HL-60/S4 treated with retinoic acid at 250 ng/mL for 4 days and 3 days (cell line): Measurements from ENCODE around the gene DLG2.

ENCODE experiments used
- in situ Hi-C: fragments of 300-500 bp; cut with MboI; formaldehyde crosslinking; loops from 2 replicates; pipeline ENCODE4 v1.7.0; 2022; ENCODE audit warnings: low sequenced_read_pairs

The DLG2 gene

DNA sequence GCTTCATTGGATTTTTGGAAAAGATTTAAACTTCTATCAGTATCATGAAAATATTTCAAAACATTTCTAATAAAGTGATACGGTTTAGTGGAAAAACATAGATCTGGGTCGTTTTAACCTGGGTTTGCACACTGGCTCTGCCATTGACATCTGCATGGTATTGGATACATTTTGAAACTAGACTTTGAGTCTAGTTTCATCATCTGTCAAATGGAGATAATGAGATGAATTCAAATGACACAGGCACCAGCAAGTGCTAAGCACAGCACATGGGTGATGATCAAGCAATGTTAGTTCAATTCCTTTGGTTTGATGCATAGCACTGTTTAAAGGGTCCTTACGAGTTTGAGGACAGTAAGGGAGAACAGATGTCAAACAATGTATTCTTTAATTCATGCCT, 1522.0 kb downstream of the DLG2 start:
- in situ Hi-C loops = no loop called here

DNA sequence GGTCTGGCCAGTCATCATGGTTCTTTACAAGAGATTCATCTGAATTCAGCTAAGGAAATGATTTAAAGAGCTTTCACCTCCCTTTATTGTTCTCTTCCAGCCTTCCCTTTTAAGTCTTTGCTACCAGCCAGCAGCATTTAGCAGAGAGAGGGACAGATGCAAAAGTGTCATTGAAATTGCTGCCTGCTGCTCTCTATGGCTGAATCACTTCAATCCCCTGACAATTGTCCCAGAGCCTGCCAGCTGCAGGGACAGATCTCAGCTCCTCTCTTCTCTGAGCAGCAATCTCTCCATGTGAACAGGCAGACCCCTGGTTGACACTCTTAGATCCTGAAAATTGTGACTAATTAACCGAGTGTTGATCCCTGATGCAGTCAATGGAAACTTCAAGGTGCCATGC, 1524.0 kb downstream of the DLG2 start:
- in situ Hi-C loops = no loop called here

DNA sequence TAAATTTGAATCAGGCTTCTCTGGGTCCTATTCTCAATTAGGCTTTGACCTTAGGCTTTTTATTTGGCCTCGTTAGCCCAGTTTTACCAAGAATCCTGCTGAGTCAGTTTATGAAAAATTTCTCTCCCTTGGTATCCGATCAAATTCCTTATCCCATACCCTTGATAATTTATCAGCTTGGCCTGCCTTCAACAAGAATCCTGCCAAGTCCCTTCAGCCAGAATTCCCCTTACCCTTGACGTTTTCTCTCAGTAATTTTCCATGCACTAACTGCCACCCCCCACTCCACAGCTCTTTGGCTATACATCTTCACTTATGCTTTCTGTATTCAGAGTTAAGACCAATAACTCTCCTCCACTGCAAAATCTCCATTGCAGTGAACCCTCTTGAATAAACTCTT, 1530.0 kb downstream of the DLG2 start:
- in situ Hi-C loops = no loop called here

DNA sequence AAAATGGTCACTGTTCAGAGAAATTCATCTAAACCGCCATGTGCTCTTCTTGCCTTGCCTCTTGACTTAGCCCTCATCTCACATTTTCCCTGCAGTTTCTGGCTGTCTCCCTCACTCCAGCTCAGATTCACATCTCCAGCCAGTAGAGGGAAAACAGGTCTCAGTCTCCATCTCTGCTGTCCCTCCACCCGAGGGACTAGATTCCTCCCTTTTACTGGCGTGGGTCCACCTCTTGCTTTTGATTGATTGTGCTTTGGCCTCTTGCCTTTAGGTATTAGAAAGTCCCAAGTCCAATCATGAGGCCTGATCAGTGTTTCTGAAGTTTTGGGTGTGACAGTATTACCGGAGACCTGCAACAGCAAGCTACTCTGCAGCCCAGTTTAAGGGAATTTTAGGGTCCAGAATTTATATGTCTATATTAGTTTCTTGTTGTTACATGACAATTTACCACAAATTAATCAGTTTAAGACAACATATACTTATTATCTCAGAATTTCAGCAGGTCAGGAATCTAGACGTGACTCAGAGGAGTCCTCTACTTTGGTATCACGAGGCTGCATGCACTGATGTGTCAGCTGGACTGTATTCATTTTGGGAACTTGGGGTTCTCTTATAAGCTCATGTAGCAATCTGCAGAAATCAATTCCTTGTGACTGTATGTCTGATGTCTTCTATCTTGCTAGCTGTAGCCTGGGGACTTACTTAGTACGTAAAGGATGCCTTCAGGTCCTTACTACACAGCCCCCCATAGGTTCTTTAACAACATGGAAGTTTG, 1535.7 kb downstream of the DLG2 start:
- in situ Hi-C loops = no loop called here

DNA sequence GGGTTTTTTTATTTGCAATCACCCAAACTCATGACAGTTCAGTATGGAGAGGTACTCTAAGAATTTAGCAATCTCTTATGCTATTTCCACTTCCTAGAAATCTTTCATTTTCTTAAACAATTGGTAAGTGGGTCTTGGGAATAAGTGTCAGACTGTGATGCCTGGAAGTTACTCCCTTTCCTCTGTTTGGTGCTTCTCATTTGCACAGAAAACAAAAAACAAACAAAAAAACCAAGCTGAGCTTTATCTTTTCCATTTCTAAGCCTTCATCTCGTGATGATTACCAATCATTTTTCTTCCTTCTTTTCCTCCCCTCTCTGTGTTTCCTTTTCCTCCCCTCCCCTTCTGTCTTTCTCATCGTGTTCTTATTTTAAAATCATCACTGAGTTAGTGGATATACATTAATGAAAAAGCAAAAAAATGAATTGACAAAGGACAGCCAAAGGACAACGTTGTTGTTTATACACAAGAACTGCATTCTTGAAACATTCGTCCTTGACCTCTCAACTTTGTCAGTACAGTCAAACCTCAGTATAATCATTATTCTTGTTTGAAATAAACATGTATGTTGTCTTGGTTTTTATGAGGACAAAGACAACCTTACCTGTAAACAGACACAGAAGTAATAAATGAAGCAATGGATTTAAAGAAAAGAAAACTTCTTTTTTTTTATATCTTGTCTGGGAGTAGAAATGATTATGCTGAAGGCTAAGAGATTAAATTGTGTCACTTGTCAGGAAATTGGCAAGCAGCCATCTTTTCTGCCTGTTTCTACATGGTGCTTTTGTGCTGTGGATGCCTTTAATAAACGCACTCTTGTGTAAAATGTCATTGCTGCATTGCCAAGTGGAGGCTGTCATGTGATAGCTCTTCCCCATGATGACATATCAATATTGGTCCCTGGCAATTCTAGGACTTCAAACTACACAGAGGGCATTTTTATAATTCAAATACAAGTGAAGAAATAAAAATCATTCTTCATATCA, 1537.8 kb downstream of the DLG2 start:
- in situ Hi-C loops = no loop called here

DNA sequence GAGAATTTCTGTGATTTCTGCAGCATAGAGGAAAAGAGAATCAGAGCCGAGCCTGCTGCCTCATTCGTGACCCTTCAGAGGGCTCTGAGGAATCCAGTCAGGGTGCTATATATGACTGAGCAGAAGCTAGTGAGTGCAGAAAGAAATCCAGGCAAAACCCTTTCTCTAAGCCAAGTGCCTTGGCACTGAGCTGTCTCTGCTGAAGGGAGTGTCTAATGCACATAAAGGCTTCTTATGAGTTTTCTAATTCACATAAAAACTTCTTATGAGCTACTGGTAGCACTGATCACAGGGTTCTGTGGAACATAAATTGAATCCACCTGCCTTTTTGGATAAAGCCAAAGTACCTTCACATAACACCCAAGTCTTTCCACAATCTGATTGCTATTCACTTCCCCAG, 1555.3 kb downstream of the DLG2 start:
- in situ Hi-C loops = no loop called here

DNA sequence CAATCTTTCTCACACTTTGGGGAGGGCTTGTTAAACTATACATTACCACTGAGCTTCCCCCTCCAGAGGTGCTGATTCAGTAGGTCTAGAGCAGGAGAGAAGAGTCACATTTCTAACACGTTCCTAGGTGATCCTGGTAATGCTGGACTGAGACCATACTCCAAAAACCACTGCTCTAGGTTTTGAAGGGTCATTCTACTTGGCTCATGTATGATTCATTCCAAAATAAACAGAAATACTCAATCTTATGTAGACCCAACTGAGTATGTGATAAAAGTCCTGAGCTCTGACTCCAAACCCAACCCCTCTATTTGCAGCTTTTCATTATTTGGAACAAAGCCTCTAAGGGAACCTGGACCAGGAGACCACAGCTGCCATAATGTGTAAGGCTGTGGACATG, 1558.1 kb downstream of the DLG2 start:
- in situ Hi-C loops = no loop called here

DNA sequence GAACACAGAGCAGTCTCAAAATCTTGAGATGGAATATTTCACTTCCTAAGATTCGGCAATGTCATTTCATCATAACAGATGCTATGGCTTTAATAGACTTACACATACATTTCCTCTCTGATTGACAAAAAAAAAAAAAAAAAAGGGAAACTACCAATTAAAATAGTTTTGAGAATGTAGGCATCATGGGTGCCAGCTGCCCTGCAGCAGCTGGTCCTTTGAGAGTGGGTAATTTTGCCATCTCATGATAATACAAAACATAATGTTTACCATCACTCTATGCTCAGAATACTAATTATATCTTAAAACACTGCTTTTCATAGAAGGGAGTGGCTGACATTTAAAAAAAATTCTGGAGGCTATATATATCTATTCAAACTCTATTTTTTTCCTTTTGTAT, 1565.4 kb downstream of the DLG2 start:
- in situ Hi-C loops = no loop called here

DNA sequence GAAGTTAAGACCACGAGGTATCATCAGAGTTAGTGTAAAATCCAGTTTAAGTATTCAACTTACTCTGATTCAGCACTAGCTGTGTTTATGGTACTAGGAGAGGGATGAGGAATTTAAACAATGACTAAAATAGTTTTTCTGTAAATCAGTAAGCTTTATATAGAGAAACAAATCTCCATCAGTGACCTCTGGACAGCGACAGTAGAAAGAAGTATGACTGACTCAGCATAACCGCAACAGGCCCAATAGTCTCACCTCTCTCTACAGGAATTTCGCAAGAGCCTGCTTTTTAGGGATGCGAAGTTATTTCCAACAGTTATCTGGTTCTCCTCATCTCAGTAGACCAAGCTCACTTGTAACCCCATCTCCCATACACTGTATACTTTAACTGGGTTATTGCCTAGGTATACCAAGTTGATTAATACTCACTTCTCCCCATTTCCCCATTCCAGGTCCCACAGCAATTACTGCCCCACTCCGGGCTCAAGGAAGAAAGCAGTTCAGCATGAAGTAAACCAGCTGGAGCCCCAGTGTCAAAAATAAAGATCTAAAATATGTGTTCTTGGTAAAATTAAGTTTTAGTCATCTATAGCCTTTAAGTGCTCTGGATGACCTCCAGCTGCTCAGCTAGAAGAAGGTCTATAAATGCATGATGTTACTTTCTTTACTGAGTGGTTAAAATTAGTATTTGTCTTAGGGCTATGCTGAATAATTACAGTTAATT, 1570.3 kb downstream of the DLG2 start:
- in situ Hi-C loops = no loop called here

DNA sequence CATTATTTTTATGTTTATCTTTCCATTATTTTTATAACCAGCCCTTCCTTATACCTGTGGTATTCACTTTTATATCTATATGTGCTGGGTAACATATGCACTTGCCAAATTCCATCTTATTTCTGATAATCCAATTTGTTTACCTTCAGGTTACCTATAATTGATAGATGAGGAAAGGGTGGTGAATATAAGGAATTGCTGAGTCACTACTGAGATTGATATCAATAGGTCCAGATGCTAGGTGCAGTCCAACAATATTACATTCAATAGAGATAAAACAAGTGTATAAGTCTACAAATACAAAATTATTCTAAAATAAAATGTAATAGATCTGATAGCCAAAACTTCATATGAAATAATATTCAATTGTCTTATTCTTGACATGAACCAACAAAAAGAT, 1582.0 kb downstream of the DLG2 start:
- in situ Hi-C loops = no loop called here

DNA sequence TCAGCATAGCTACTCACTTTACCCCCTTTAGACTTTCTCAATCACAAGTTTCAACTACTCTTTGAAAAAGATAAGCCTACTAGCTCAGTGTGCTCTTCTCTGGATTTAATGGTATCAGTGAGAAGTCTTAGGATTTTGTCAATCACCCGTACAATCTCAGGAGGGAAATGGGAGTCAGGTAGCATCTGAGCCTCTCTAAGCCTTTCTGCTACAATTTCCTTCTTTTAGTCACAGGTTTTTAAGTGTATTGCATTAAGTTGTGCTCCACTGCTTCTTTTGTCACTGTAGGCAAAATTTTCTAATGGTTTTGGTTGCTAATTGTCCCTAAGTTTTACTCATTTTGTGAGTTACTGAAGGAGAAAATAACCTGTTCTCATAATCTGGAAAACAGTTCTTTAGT, 1582.4 kb downstream of the DLG2 start:
- in situ Hi-C loops = no loop called here

DNA sequence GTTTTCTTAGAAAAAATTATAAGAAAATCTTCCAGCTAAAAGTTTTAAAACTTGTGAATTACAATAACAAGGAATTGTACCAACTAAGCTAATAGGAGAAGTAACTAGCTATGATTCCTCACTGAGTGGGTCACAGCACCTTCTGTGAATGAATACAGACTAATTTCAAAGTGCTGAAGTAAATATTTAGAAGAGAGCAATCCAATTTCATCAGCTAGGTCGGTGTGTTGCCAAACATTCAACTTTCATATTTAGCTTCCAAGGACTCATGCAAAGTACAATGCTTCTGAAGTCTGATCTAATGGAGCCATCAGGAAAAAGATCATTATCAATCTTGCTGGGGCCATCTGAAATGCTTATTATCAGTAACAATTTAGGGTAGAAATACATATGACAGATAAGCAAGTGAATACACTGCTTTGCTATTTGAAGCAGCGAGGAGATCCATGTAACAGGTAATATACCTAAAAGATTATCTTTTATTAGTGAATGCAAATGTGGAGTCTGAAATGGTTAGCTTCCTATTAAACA, 1590.4 kb downstream of the DLG2 start:
- in situ Hi-C loops = no loop called here

DNA sequence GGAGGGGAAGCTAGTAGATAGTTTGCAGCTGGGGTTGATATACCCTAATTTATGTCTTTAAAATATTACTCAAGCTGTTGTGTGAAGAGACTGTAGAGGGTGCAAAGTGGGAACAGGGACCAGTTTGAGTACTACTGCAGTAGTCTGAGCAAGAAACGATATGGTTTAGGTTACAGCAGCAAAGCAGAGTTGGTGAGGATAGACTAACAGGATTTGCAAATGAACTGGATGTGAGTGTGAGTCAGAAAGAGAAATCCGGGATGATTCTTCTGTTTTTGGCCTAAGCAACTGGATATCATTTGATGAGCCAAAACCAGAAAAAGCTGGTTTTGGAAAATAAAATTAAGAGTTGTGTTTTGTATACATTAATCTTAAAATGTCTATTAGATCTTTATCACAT, 1591.5 kb downstream of the DLG2 start:
- in situ Hi-C loops = no loop called here

DNA sequence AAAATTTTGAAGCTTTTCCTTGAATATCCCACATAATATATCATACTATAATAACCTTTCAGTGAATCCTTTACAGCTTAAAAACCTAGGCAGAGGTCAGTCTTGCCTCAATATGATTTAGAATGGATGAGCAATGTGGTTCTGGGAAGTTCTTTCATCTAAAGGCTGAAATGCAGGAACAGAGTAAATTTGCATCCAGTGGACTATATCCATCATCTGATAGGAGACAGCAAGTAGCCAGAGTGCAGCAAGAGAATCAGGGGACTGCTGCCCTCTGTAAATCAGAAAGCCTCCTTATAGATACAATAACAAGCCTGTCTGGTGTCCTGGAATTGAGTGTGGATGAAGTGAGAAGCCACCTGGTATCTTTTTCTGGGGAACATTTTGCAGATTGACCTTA, 1592.7 kb downstream of the DLG2 start:
- in situ Hi-C loops = no loop called here

DNA sequence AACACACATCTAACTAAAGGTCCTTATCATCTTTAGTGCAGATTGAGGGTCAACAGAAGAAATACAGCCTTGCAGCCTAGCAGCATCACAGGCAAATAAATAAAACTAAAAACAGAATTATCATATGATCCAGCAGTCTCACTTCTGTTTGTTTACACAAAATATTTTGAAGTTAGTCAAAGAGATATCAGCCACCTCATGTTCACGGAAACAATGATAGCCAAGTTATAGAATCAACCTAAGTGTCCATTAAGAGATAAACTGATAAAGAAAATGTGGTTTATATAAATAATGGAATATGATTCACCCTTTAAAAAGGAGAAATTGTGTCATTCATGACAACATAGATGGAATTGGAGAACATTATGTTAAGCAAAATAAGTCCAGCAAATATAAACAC, 1602.9 kb downstream of the DLG2 start:
- in situ Hi-C loops = no loop called here

DNA sequence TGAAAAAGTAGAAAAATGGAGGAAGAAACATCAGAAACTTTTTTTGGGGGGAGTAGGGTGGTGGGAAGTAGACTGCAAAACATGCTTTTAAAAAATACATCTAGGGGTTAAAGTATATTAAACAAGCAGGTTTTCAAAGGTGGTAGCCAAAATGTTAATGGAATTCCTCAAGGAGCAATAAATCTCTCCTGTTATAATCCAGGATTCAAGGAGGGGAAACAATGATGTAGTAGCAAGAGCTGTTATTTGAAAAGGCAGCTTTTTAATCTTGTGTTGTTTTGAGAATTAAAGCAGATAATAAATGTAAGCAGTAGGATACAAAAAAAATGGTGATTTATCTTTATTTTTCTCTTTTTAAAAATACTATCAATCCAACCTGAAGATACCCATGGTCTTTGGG, 1604.4 kb downstream of the DLG2 start:
- in situ Hi-C loops = no loop called here

DNA sequence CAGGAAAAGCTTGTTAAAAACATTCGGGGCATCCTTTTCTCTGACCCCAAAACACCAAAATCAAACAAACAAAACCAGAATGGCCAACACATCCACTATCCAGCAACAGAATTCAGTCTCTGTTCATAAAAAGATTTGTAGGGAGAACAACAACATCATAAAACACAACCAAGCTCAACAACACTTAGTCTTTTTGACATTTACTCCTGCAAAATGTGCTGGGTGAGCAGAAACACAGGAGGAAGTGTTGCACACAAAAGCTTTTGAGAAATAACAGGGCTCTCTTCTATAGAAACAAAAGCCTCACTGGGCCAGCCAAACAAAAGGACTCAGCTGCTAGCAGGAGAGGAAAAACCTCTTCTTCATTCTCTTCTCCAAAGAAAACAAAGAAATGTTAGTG, 1604.9 kb downstream of the DLG2 start:
- in situ Hi-C loops = no loop called here

DNA sequence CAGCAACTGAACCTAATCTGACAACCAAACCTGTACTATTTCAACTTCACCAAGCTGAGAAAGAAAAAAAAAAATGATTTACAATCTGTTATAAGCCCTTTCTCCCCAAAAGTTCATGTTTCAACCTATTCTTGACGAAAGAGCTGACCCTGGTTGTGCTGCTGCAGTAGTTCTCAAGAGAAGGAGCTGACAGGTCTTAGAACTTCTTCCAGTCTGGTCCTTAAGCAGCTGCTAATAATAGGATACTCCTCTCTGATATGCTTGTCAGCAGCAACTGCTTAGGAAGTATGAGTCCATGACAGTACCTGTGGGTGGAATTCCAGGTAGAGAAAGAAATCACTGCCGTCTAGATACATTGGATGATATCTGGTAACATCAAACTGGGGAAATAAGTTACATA, 1605.9 kb downstream of the DLG2 start:
- in situ Hi-C loops = no loop called here

DNA sequence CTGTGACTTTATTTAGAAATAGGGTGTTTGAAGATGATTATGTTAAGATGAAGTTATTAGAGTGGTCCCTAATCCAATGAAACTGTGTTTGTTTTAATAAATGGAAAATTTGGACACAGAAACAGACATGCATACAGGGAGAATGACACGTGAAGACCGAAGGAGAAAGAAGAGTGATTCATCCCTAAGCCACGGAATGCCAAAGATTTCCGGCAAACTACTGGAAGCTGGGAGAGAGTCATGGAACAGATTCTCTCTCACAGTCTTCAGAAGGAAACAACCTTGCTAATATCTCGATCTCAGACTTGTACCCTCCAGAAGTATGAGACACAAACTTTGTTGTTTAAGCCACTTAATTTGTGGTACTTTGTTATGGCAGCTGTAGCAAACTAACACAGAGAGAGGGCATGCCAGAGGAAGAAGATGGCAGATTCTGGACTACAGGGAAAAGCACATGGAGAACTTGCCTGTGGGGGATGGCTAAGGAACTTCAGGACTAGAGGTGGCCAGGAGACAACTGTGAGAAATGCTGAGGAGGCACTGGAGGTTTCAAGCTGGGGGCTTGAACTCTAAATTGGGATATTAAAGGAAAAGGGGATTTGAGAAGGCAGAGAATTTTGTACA, 1607.5 kb downstream of the DLG2 start:
- in situ Hi-C loops = no loop called here

DNA sequence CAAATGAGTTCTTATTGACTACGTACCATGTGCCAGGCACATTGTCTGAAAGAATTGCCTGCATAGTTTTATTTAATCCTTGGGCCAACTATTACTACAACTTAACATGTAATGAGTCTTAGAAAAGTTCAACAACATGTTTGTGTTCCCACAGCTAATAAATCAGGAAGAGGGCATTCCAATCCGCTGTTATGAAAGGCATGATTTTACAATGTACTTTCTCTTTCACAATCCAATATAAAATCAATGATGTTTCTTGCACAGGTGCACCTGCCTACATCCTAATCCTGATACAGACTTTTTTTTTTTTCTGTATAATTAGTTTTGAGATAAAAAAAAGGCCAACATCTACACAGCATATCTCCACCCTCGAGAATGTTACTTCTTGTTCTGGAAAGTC, 1612.6 kb downstream of the DLG2 start:
- in situ Hi-C loops = no loop called here
